ENCODE data around the gene BPIFB6.

BPIFB6 gene, protein sequence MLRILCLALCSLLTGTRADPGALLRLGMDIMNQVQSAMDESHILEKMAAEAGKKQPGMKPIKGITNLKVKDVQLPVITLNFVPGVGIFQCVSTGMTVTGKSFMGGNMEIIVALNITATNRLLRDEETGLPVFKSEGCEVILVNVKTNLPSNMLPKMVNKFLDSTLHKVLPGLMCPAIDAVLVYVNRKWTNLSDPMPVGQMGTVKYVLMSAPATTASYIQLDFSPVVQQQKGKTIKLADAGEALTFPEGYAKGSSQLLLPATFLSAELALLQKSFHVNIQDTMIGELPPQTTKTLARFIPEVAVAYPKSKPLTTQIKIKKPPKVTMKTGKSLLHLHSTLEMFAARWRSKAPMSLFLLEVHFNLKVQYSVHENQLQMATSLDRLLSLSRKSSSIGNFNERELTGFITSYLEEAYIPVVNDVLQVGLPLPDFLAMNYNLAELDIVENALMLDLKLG

DNA sequence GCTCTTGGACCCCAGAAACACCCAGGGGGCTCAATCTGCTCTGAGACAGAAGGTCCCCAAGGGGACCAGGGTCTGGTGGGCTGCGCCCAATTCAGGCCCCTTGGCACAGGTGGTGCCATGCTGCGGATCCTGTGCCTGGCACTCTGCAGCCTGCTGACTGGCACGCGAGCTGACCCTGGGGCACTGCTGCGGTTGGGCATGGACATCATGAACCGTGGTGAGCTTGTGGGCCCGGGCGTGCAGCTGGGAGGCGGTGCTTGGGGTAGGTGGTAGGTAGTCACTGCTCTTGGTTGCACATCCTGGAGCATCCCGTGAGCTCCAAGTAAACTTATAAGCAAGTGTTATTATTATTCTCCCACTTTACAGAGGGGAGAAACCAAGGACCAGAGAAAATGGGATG is at the start of gene BPIFB6:
TSS of gene BPIFB6 (plus strand) at position 118 of the 400 bp plus-strand sequence. CDS start at position 118, 0 bp downstream.
- no peak for DNase-seq (ENCODE audit: low spot score)

DNA sequence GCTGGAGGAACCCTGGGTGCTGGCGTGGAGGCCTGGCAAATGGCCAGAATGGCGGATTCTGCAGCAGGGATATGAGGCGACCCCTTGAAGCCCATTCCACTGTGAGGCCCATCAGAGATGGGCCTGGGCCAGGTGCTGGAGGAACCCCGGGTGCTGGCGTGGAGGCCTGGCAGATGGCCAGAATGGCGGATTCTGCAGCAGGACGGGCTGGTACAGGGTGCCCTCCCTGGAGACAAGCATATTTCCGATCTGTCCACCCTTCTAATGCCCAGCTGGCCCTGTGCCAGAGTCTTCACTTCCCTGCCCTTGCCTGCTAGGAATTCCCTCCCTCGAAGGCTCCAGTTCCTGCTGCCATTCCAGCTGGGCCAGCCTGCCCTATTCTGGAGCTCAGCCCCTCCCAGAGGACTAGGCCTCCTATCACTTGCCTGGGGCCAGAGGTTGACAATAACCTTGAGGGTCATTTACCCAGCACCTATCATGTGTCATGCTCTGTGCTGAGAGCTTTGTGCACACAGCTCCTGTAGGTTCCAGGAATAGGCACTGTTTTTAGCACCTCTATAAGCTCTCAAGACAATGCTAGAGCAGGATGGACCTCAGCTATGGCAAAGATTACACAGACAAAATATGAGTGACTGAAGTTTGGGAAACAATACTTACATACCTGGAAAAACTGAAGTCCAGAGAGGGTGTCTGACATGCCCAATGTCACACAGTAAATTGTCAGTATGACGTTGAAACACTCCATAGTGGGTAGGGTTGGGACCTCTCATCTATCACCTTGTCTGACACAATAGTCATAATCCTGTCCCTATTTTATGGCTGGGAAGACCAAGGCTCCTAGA is 48.6 kb upstream of the BPIFB6 start:
- DNase-seq (ENCODE audit: low spot score) = no peak

DNA sequence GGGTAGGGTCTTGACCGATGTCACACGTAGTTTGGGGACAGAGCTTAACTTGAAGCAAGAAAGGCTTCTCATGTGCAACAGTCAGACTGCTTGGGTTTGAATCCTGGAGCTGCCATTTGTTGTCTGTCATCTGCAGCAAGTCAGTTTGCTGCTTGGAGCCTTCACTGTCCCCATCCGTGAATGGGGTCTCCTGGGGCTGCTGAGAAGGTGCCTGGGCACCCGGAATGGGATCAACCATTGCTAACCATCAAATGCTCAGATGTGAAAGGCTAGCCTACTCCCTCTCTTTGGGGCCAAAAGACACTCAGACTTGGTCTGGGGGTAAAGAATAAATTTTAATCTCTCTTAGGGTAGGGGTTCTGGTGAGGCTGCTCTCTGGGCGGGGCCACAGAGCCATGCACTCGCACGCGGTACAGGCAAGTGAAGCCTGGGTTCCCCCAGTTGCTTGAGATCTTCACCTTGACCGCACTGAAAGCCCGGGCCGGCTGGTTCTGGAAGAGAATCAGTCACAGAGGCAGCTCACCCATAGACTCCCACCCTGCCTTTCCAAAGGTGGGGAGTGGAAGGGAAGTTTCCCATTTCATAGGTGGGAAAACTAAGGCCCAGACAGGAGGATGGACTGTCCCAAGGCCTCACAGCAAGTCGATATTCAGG is 47.9 kb upstream of the BPIFB6 start:
- no peak for DNase-seq (ENCODE audit: low spot score)

DNA sequence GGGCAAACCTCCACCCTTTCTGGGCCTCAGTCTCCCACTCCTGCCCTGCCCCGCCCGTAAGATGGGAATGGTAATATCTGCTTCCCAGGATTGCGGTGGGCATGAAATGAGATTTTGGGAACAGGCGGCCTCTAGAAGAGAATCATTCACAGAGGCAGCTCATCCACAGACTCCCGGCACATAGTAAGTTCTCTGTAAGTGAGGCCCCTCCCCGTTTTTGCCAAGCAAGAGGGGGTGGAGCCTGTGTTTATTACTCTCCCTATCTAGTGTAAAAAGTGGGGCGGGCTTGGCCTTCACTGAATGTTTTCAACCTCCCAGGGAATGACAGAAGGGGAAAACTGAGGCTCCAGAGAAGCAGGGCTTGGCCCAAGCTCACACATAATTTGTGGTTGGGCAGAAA is 47.3 kb upstream of the BPIFB6 start:
- no peak for DNase-seq (ENCODE audit: low spot score)

DNA sequence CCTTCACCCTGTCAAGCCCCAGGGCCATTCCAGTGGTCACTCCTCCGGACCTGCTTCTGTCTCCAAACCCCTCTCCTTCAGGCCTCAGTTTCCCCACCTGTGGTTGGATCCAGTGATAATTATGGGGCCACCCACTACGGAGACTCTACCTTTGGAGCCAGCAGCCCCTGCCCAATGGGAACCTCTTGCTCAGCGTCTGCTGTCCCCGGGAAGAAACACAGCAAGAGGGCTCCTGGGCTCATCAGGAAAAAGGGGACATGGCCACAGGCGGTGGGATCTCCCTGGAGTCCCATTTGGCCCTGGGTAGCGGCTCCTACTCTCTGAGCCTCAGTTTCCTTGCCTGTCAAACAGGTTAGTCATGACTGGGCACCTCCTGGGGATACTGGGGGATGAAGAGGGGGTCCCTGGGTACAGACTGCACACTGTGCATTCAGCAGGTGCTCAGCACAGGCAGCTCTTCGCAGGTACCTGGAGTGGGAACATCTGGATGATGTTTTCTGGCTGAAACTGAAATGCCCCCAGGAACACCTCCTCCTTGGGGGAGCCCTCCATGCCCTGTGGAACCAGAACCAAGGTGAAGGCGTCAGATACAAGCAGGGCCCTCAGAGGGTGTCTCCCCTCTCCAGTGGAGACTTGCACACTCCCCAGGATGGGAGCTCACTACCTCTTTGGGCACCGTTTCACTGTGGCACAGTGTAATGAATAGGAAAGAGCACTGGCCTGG is 46.7 kb upstream of the BPIFB6 start:
- DNase-seq (ENCODE audit: low spot score) = no peak

DNA sequence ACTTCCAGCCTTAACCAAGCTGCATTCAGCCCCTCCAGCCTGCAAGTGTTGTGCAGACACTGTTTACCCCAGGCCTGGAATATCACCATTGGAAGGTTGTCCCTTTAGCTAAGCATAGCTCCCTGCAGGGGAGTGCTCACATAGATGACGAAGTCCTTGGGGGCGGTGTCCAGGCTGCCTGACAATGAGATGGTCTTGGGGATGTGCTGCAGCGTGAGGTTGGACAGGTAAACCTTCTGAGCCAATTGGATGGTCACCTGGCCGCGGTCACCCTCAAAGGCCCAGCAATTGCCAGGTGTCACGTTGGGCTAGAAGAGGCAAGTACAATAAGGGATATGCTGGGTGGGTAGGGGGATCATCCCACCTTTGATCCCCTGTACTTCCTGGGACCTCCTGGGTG is 45.9 kb upstream of the BPIFB6 start:
- DNase-seq (ENCODE audit: low spot score) = no peak

DNA sequence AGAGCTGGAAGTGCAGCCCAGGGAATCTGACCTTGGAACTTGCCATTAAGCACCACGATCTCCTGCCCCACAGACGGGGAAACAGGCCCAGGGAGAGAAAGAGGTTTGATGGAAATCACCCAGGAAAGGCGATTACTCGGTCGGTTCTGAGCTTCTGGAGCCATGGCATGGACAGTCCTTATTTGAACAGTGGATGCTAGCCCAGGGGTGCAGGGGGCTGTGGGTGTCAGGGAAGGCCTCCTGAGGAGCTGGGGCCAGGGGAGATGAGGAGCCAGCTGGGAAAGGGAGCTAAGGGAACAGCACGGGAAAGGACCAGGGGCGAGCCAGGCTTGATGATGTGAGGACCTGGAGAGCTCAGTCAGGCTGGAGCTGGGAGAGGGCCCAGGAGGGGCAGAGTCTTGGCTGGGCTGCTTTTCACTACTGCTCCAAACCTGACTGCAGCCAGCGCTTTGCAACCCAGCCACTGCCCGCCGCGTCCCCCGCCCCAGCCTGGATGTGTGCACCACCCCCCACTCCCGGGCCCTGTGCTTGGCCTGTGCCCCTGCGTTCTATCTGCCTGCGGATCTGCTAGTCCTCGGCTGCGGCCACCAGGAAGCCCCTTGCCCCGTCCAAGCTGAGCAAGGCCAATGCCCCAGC is 45.0 kb upstream of the BPIFB6 start:
- no peak for DNase-seq (ENCODE audit: low spot score)

DNA sequence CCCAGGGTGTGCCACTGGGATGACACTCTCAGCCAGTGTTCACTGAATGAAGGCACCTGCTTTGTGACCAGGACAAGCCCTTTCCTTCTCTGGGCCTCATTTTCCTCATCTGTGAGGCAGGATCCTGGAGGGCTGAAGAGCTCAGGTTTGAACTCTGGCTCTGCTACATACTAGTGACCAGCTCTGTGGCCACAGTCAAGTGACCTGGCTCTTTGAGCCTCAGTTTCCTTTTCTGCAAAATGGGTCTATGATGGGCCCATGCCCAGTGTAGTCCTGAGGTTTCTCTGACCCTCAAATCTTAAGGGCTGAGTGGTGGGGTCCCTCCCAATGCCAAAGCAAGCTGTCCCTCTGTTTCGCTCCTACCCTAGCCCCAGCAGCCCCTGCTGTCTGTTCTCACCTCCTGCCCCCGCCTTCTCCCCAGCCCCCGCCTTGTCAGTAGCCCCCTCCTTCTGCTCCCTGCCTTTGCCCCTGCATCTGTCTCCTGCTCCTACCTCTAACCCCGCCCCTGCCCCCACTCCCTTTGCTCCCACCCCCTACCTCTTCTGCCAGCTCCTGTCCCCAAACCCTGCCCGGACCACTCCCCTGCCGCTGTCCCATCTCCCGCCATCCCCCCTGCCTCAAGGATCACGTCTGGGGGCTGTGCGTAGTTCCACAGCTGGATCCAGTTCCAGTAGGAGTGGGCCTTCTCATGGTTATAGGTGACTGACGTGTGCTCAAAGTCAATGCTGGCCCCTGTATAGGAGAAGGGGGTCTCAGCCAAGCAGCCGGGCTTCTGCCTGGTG is 44.2 kb upstream of the BPIFB6 start:
- DNase-seq (ENCODE audit: low spot score) = no peak

DNA sequence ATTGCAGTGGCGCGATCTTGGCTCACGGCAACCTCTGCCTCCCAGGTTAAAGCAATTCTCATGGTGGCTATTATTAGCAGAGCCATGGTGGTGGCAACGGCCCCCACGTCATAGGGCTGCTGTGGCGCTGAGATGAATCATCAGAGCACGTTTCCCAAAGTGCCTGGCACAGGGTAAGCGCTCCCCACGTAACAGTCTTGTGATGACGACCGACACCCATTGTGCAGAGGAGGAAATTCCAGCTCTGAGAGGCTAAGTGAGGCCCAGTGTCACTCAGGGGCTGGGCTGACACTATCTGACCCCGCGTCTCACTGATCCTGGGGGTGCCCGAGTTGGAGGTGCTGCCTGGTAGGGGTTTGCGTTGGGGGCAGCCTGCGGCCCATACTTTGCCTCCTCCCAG is 43.4 kb upstream of the BPIFB6 start:
- DNase-seq (ENCODE audit: low spot score) = no peak

DNA sequence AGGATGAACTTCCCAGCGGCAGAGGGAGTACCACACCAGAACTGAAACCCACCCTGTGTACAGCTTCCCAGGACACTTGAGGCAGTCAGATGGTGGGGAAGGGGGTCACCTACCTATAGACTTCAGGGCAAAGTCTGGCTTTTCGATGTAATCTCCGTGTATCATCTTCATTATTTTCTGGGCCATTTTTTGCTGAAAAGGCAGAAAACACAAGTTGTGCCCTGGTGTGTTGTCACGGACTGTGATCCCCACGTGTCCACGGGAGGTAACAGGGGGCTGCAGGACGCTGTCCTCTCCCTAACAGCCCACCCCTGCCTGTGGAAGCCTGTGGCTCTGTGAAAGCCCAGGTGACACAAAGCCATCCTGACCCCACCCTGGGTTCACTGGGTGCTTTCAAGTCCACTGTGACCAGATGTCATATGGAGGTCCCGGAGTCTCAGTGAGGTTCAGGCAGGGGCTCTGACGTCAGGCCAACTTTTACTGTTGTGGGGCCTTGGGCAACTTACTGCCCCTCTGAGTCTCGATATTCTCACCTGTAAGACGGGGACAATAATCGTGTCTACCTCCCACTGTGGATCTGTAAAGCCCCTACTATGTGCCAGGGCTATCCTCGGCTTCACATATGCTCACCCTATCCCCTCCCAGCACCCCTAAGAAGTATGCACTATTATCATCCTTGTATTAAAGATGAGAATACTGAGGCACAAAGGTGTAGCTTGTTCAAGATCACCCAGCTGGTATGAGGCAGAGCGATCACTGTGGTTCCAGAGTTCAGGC is 41.8 kb upstream of the BPIFB6 start:
- DNase-seq (ENCODE audit: low spot score) = no peak

DNA sequence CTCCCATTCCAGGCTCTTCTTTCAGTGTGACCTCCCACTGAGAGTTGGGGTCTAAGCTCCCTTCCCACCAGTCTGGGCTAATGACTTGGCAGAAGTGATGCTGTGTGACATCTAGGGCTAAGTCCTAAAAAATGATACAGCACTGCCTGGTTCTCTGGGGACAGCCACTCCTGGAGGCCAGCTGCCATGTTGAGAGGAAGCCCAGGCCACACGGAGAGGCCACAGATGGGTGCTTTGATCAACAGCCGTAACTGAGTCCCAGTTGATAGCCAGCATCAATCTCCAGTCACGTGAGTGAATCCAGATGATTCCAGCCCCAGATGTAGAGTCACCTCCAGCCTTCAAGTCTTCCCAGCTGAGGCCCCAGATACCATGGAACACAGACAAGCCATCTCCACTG is 41.0 kb upstream of the BPIFB6 start:
- DNase-seq (ENCODE audit: low spot score) = no peak

DNA sequence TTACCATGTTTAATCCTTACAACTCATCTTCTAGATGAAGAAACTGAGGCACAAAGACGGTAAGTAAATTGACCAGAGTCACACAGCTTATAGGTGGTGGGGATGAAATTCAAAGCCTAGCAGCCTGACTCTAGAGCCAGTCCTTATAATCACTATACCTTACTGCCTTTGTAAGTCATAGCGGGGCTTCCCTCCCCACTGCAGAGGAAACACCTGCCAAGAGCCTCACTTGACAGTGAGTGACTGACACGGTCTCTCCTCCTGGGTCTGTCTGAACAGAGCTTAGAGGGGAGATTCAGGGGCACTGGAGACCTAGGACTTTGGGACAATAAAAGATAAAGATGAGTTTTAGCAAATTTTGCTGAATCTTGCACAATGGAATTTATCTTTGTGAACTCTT is 40.1 kb upstream of the BPIFB6 start:
- DNase-seq (ENCODE audit: low spot score) = no peak

DNA sequence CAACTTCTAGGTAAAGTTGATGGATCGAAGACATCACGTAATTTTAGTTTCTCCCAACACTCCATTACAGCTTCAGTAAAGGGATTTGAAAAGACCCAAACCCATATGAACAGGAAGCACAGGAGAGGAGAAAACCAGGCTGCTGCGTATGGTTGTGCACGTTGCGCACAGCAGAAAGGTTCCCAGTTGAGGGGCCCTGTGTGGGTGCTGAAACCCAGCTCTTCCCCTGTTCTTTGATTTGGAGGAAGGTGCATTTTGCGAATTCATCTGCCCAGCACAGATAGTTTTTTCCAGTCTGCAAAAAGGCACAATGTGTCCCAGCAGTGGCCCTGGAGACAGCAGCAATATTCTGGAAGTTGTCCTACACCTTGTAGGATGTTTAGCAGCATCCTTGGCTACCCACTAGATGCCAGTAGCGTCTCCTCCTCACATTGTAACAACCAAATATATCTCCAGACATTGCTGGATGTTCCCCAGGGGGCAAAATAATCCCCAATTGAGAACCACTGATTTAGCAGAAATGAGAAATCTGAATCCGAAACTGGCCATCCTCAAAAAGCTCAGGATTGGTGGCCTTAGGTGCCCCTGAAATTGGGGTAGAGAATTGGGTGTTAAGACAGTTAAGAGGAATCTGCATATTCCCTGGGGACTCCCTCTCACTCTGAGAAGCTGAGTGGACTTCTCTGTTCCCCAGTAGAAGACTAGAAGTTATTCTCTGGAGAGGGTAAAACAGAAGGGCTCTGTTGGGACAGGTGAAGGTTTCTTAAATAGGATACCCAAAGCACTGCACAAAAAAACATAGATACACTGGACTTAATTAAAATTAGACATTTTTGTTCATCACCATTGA is 39.4 kb upstream of the BPIFB6 start:
- DNase-seq (ENCODE audit: low spot score) = no peak

DNA sequence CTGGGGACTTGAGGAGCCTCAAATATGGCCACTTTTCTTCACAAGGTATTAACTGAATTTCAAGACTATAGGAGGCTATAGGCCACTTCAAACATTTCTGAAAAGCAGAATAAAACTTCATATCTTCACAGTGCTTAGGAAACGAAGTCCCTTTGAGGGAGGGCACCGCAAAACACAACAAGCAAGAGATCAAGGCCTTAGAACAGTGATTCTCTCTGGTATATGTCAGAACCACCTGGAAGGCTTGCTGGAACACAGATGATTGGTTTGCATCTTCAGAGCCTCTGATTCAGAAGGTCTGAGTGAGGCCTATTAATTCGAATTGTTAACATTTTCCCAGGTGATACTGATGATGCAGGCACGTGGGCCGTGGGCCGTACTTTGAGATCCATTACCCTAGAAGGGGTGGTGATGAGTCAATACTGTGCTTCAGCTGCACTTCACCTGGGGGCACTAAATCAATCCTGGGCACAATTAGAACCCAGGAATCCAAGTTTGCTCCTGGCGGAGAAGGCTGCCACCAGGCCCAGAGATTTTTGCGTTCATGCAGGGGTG is 37.9 kb upstream of the BPIFB6 start:
- no peak for DNase-seq (ENCODE audit: low spot score)

DNA sequence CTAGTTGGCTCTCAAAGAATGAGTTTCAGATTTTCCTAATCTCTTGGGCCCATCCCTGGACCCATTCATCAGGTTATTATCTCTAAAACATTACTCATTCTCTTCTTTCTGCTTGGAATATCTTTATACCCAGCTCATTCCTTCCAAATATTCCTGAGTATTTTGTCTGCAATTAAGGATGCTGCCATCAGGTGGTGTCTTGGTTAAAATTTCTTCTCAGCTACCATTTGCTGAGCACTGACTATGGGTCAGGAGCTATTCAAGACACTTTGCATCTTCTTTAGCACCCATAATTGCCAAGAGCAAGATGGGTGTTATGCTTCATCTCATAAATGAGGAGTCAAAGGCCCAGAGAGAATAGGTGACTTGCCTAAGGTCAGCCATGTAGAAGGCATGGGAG is 35.6 kb upstream of the BPIFB6 start:
- DNase-seq (ENCODE audit: low spot score) = no peak

DNA sequence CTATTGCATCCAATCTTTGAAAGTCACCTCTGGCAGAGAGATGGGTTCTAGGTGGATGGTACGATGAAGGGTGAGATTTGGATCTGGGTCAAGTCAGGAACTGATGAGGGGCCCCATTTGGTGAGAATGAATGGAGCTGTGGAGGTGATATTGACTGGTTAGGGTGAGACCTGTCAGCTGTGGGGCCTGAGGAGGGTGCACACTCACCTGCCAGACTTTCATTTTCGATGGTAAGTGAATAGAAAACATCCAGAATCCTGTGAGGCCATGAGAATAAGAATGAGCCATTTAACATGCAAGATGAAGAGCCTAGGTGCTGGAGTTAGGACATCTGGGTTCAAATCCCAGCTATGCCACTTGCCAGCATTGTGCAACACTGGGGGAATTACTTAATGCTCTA is 34.0 kb upstream of the BPIFB6 start:
- DNase-seq (ENCODE audit: low spot score) = no peak

DNA sequence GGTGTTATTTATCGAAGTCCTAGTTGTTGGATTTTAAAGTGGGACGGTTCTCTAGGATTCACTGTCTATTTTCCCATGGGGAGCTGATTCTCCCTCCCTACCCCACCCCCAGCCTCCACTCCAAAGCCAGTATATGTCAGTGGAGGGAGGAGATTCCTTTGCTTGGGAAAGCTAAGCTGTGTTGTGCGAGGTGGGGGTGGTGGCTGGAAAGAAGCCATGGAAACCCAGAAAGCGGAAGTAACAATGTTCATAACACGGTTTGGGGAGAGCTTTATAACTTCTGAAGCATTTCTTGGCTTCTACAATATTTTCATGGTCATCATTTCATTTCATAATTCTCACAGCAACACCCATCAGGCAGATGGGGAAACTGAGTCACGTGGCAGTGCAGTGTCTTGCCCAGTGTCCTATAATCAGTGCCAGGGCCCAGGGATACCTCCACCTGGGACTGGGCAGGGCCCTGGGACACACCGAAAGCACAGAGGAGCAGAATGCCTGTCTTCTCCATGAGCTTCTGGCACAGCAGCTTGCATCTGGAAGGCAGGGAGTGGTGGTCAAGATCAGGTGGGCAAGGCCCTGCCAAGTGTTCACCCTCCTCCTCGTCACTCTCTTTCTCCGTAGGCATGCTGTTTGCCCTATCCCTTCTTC is 31.7 kb upstream of the BPIFB6 start:
- DNase-seq (ENCODE audit: low spot score) = no peak

DNA sequence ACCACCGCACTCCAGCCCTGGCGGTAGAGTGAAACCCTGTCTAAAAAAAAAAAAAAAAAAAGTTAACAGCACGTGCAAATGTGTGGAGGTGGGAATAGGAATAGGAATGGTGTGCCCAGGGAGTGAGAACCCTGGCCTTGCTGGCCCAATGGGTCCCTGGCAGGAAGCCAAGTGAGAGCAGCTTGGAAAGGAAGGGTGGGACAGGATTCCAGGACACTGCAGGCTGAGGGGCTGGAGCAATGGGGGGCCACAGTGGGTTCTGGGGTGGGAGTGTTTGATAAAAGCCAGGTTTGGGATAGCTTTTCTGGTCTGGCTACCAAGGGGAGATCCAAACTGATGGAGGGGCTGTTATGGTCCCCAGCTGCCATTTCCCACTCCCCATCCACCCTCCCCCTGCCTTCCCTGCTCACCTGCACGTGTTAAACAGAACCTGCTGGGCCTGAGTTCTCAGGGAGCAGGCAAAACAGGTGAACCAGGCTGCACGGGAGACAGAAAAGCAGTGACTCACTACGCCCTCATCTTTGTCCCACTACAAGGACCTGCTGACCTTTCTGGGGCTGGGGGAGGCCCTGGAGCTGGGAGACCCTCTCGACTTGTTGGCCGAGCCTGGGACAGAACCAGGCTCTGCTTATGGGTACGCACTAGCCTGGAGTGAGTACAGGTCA is 30.5 kb upstream of the BPIFB6 start:
- DNase-seq (ENCODE audit: low spot score) = no peak
